Brain microvascular endothelial cell (primary cell): ENCODE results near the gene FLCN.

Source experiments
- DNase-seq: peaks from one replicate; pipeline ENCODE4 v3.0.0-alpha.2; 2020
- H3K27ac ChIP-seq: fragments of 250-450 bp; sonication (Bioruptor Pico); 2 replicates; pipeline ENCODE4 v1.5.1; 2020; ENCODE audit warnings: mild to moderate bottlenecking, moderate library complexity
- H3K27me3 ChIP-seq: fragments of 250-450 bp; sonication (Bioruptor Pico); replicated peaks from 2 replicates; pipeline ENCODE4 v1.5.1; 2020; ENCODE audit warnings: mild to moderate bottlenecking
- H3K36me3 ChIP-seq: fragments of 250-450 bp; sonication (Bioruptor Pico); replicated peaks from 2 replicates; pipeline ENCODE4 v1.5.1; 2020; ENCODE audit warnings: mild to moderate bottlenecking
- H3K4me3 ChIP-seq: 2 replicates; pipeline ENCODE4 v1.5.1; 2011; ENCODE audit warnings: low read depth, mild to moderate bottlenecking, control low read depth, low read length, moderate library complexity
- CTCF ChIP-seq: IDR thresholded peaks from 2 replicates; pipeline ENCODE4 v1.5.1; 2011; ENCODE audit warnings: low read depth, mild to moderate bottlenecking, moderate library complexity, low read length, control low read depth, inconsistent platforms; ENCODE audit errors: missing control alignments
- in situ Hi-C: cut with HindIII; loops from 2 replicates; pipeline ENCODE4 v1.10.0; 2017; ENCODE audit warnings: low sequenced_read_pairs, low pct_ligation_motif_present

Gene FLCN

GRCh38 chr17:17177176-17177575, 59.8 kb downstream of the FLCN start:
- Histone ChIP-seq H3K4me3 (no peak overlapping the region), H3K27me3 (no peaks in the 10 kb centered on the region), H3K27ac (no peak overlapping the region), H3K36me3 (peaks cover 84% of the 10 kb centered on the region)
- in situ Hi-C loops, result no loop called here
- no peak for DNase-seq
- TF ChIP-seq CTCF, result no peak

GRCh38 chr17:17176341-17176740, 60.6 kb downstream of the FLCN start:
- H3K36me3 ChIP-seq, result peaks cover 88% of the 10 kb centered on the region
- no peak for DNase-seq
- H3K4me3 ChIP-seq, result no peak overlapping the region
- no peaks in the 10 kb centered on the region for H3K27me3 ChIP-seq
- H3K27ac ChIP-seq, result no peak overlapping the region
- in situ Hi-C loops, result no loop called here
- TF ChIP-seq CTCF, result no peak

DNA sequence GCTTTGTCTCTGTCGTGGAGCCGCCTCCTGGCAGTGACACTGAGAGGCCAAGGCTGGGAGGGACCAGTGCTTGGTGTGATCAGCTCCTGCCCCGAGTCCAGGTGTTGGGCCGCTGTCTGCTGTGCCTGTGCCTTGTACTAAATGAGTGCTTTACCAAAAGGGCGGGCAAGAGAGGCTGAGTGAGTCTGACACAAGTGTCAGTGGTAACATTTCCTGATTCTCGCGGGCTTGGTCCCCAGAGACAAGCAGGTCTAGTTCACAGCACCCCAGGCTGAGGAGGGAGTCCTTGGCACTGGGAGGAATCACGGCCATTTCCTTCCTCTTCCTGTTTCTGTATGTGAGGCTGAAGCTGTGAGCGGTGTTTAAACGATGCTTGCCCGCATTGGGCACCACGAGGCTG, 61.1 kb downstream of the FLCN start:
- peaks cover 84% of the 10 kb centered on the region for H3K36me3 ChIP-seq
- TF ChIP-seq CTCF, result no peak
- no peak overlapping the region for H3K27ac ChIP-seq
- no peak overlapping the region for H3K4me3 ChIP-seq
- DNase-seq, result no peak
- in situ Hi-C loops, result no loop called here
- no peaks in the 10 kb centered on the region for H3K27me3 ChIP-seq

- H3K27ac ChIP-seq, result no peak overlapping the region
- H3K36me3 ChIP-seq, result peaks cover 79% of the 10 kb centered on the region
- no peaks in the 10 kb centered on the region for H3K27me3 ChIP-seq
- DNase-seq, result no peak
- H3K4me3 ChIP-seq, result no peak overlapping the region
- no peak for TF ChIP-seq CTCF
- in situ Hi-C loops, result no loop called here
These were observed 61.6 kb downstream of the FLCN start for GRCh38 chr17:17175340-17175739.

DNA sequence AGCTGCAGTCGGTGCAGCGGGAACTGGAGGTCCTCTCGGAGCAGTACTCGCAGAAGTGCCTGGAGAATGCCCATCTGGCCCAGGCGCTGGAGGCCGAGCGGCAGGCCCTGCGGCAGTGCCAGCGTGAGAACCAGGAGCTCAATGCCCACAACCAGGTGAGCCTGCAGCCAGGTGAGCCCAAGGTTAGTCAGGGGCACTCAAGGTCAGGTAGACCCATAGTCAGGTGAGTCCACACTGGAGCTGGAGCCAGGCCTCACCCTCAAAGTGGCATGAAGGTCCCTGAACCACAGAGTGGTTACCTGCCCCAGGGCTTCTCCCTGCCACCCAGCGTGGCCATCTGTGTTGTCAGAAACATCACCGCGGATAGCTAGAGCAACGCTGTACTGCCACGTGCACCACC, 63.0 kb downstream of the FLCN start:
- DNase-seq, result no peak
- no peak for TF ChIP-seq CTCF
- H3K36me3 ChIP-seq, result peaks cover 76% of the 10 kb centered on the region

DNA sequence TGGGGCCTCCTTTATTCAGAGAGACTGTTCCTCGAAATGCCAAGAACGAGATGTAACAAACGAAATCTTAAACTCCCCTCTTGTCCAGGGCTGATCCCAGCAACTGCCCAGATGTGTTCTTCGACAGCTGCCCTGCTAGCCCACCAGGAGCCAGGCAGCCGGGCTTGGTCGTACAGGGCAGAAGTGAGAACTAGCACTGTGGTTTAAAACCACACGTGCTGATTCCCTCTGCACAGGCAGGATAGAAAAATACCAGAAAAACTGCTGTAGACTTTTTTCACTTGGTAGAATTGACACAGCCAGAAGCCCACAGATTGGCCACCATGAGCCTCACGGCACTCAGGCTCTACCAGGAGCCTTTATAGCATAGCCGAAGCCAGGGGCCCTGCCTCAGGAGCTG, 64.0 kb downstream of the FLCN start:
- TF ChIP-seq CTCF, result no peak
- no peak overlapping the region for H3K27ac ChIP-seq
- no peaks in the 10 kb centered on the region for H3K27me3 ChIP-seq
- no peak overlapping the region for H3K4me3 ChIP-seq
- H3K36me3 ChIP-seq, result peaks cover 78% of the 10 kb centered on the region
- in situ Hi-C loops, result no loop called here
- no peak for DNase-seq

More for the DNA sequence above, 63.0 kb downstream of the FLCN start:
- in situ Hi-C loops, result no loop called here
- Histone ChIP-seq H3K4me3 (no peak overlapping the region), H3K27me3 (no peaks in the 10 kb centered on the region), H3K27ac (no peak overlapping the region)
